ENCODE data around the gene RTCA.
"Not testable (repeated sequence)": the region's sequence is repeated elsewhere in the genome, so short reads cannot be mapped to it uniquely, and the experiment has no call there.

Gene RTCA

GRCh38 chr1:100296140-100296539 is 30.1 kb downstream of the RTCA start:
- Histone ChIP-seq H3K4me1 (ENCODE audit: control insufficient read depth in 2 of 2, insufficient read depth in 1 of 2, low read depth in 1 of 2, low read length in 2 of 2) (peaks cover 0 to 10% of the 10 kb centered on the region in 2 donors), H3K14ac (ENCODE audit: low read length) (no peak overlapping the region), H3K4me3 (ENCODE audit: low read length in 2 of 2) (no peak overlapping the region), H3K9ac (ENCODE audit: low read depth, low read length, poor library complexity) (no peak overlapping the region), H3K23ac (ENCODE audit: low read depth, low read length, poor library complexity) (no peak overlapping the region), H4K8ac (ENCODE audit: low read depth, low read length) (no peak overlapping the region), H4K91ac (ENCODE audit: low read depth, low read length, poor library complexity) (no peak overlapping the region), H3K4ac (ENCODE audit: low read length) (no peak overlapping the region), H2AK5ac (ENCODE audit: low read depth, low read length) (no peak overlapping the region), H3K79me1 (ENCODE audit: low read depth, low read length) (no peaks in the 10 kb centered on the region), H3K9me3 (replicated peaks in 1 of 2; ENCODE audit: control insufficient read depth in 2 of 2, insufficient read depth in 1 of 2, low read depth in 1 of 2, low read length in 2 of 2) (no peaks in the 10 kb centered on the region), H2BK12ac (ENCODE audit: low read length) (no peak overlapping the region), H3K4me2 (ENCODE audit: insufficient read depth, low read length, poor library complexity, severe bottlenecking) (no peak overlapping the region), H3K27ac (replicated peaks; ENCODE audit: low read length) (no peak overlapping the region), H2BK120ac (ENCODE audit: low read depth, low read length) (no peak overlapping the region), H2BK5ac (ENCODE audit: low read length) (no peak overlapping the region), H3K36me3 (replicated peaks in 1 of 2; ENCODE audit: control insufficient read depth in 2 of 2, insufficient read depth in 2 of 2, low read length in 2 of 2) (peaks cover 0 to 31% of the 10 kb centered on the region in 2 donors), H2BK15ac (ENCODE audit: low read length) (no peak overlapping the region), H3K27me3 (ENCODE audit: control insufficient read depth in 3 of 3, insufficient read depth in 3 of 3, low read depth in 1 of 3, low read length in 3 of 3) (no peaks in the 10 kb centered on the region), H3K18ac (ENCODE audit: low read length) (no peak overlapping the region), H2AFZ (ENCODE audit: low read length) (no peak overlapping the region)
- no peak for DNase-seq (ENCODE audit: low spot score)
- no CpG with 5 or more reads among the region's 8 CpGs for WGBS, 2 donors (ENCODE audit: extremely low coverage in 2 of 2, insufficient read length in 2 of 2, insufficient replicate concordance in 1 of 2)

DNA sequence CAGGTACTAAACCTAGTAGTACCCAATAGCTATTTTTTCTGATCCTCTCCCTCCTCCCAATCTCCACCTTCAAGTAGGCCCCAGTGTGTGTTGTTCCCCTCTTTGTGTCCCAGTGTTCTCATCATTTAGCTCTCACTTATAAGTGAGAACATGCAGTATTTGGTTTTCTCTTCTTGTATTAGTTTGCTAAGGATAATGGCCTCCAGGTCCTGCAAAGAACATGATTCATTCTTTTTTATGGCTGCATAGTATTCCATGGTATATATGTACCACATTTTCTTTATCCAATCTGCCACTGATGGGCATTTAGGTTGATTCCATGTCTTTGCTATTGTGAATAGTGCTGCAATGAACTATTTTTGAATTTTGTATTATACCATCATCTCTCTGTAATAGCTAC is 31.0 kb downstream of the RTCA start:
- H3K79me1 ChIP-seq (ENCODE audit: low read depth, low read length); H2BK5ac ChIP-seq (ENCODE audit: low read length); H4K8ac ChIP-seq (ENCODE audit: low read depth, low read length); H3K9me3 ChIP-seq (replicated peaks in 1 of 2; ENCODE audit: control insufficient read depth in 2 of 2, insufficient read depth in 1 of 2, low read depth in 1 of 2, low read length in 2 of 2); H3K4me2 ChIP-seq (ENCODE audit: insufficient read depth, low read length, poor library complexity, severe bottlenecking); H3K4me3 ChIP-seq (ENCODE audit: low read length in 2 of 2); DNase-seq (ENCODE audit: low spot score); H2BK15ac ChIP-seq (ENCODE audit: low read length); H2BK120ac ChIP-seq (ENCODE audit: low read depth, low read length); H3K23ac ChIP-seq (ENCODE audit: low read depth, low read length, poor library complexity); H4K91ac ChIP-seq (ENCODE audit: low read depth, low read length, poor library complexity); H3K14ac ChIP-seq (ENCODE audit: low read length); H3K9ac ChIP-seq (ENCODE audit: low read depth, low read length, poor library complexity); H2BK12ac ChIP-seq (ENCODE audit: low read length); H3K18ac ChIP-seq (ENCODE audit: low read length); H3K27ac ChIP-seq (replicated peaks; ENCODE audit: low read length); H2AK5ac ChIP-seq (ENCODE audit: low read depth, low read length); H2AFZ ChIP-seq (ENCODE audit: low read length); H3K4ac ChIP-seq (ENCODE audit: low read length); H3K27me3 ChIP-seq (ENCODE audit: control insufficient read depth in 3 of 3, insufficient read depth in 3 of 3, low read depth in 1 of 3, low read length in 3 of 3): not testable (repeated sequence)
- Histone ChIP-seq H3K4me1 (ENCODE audit: control insufficient read depth in 2 of 2, insufficient read depth in 1 of 2, low read depth in 1 of 2, low read length in 2 of 2) (peaks cover 0 to 10% of the 10 kb centered on the region in 2 donors), H3K36me3 (replicated peaks in 1 of 2; ENCODE audit: control insufficient read depth in 2 of 2, insufficient read depth in 2 of 2, low read length in 2 of 2) (peaks cover 0 to 22% of the 10 kb centered on the region in 2 donors)

- Histone ChIP-seq H2AK5ac (ENCODE audit: low read depth, low read length) (no peak overlapping the region), H3K36me3 (replicated peaks in 1 of 2; ENCODE audit: control insufficient read depth in 2 of 2, insufficient read depth in 2 of 2, low read length in 2 of 2) (peaks cover 0 to 7% of the 10 kb centered on the region in 2 donors), H4K91ac (ENCODE audit: low read depth, low read length, poor library complexity) (no peak overlapping the region), H3K4ac (ENCODE audit: low read length) (no peak overlapping the region), H3K4me2 (ENCODE audit: insufficient read depth, low read length, poor library complexity, severe bottlenecking) (no peak overlapping the region), H2BK120ac (ENCODE audit: low read depth, low read length) (no peak overlapping the region), H3K9me3 (replicated peaks in 1 of 2; ENCODE audit: control insufficient read depth in 2 of 2, insufficient read depth in 1 of 2, low read depth in 1 of 2, low read length in 2 of 2) (no peaks in the 10 kb centered on the region), H2BK15ac (ENCODE audit: low read length) (no peak overlapping the region), H3K14ac (ENCODE audit: low read length) (no peak overlapping the region), H3K79me1 (ENCODE audit: low read depth, low read length) (no peaks in the 10 kb centered on the region), H2AFZ (ENCODE audit: low read length) (no peak overlapping the region), H2BK12ac (ENCODE audit: low read length) (no peak overlapping the region), H3K4me1 (ENCODE audit: control insufficient read depth in 2 of 2, insufficient read depth in 1 of 2, low read depth in 1 of 2, low read length in 2 of 2) (peaks cover 0 to 10% of the 10 kb centered on the region in 2 donors), H2BK5ac (ENCODE audit: low read length) (no peak overlapping the region), H3K18ac (ENCODE audit: low read length) (no peak overlapping the region), H4K8ac (ENCODE audit: low read depth, low read length) (no peak overlapping the region), H3K4me3 (ENCODE audit: low read length in 2 of 2) (no peak overlapping the region), H3K9ac (ENCODE audit: low read depth, low read length, poor library complexity) (no peak overlapping the region), H3K23ac (ENCODE audit: low read depth, low read length, poor library complexity) (no peak overlapping the region), H3K27ac (replicated peaks; ENCODE audit: low read length) (no peak overlapping the region), H3K27me3 (ENCODE audit: control insufficient read depth in 3 of 3, insufficient read depth in 3 of 3, low read depth in 1 of 3, low read length in 3 of 3) (no peaks in the 10 kb centered on the region)
- DNase-seq (ENCODE audit: low spot score), result no peak
- no CpG with 5 or more reads among the region's 4 CpGs for WGBS, 2 donors (ENCODE audit: extremely low coverage in 2 of 2, insufficient read length in 2 of 2, insufficient replicate concordance in 1 of 2)
Measured at GRCh38 chr1:100298512-100298911, 32.5 kb downstream of the RTCA start.

- Histone ChIP-seq H2BK120ac (ENCODE audit: low read depth, low read length) (no peak overlapping the region), H3K18ac (ENCODE audit: low read length) (peak overlapping the region; percentile 1), H4K91ac (ENCODE audit: low read depth, low read length, poor library complexity) (no peak overlapping the region), H3K79me1 (ENCODE audit: low read depth, low read length) (no peaks in the 10 kb centered on the region), H3K4me3 (ENCODE audit: low read length in 2 of 2) (no peak overlapping the region), H3K27me3 (ENCODE audit: control insufficient read depth in 3 of 3, insufficient read depth in 3 of 3, low read depth in 1 of 3, low read length in 3 of 3) (no peaks in the 10 kb centered on the region), H3K36me3 (replicated peaks in 1 of 2; ENCODE audit: control insufficient read depth in 2 of 2, insufficient read depth in 2 of 2, low read length in 2 of 2) (no peaks in the 10 kb centered on the region), H3K23ac (ENCODE audit: low read depth, low read length, poor library complexity) (no peak overlapping the region), H4K8ac (ENCODE audit: low read depth, low read length) (no peak overlapping the region), H2BK12ac (ENCODE audit: low read length) (no peak overlapping the region), H3K4me1 (ENCODE audit: control insufficient read depth in 2 of 2, insufficient read depth in 1 of 2, low read depth in 1 of 2, low read length in 2 of 2) (peaks cover 0 to 10% of the 10 kb centered on the region in 2 donors), H2AK5ac (ENCODE audit: low read depth, low read length) (no peak overlapping the region), H3K9me3 (replicated peaks in 1 of 2; ENCODE audit: control insufficient read depth in 2 of 2, insufficient read depth in 1 of 2, low read depth in 1 of 2, low read length in 2 of 2) (no peaks in the 10 kb centered on the region), H3K4me2 (ENCODE audit: insufficient read depth, low read length, poor library complexity, severe bottlenecking) (no peak overlapping the region), H2BK15ac (ENCODE audit: low read length) (no peak overlapping the region), H2AFZ (ENCODE audit: low read length) (no peak overlapping the region), H3K14ac (ENCODE audit: low read length) (no peak overlapping the region), H2BK5ac (ENCODE audit: low read length) (no peak overlapping the region), H3K4ac (ENCODE audit: low read length) (no peak overlapping the region), H3K27ac (replicated peaks; ENCODE audit: low read length) (no peak overlapping the region), H3K9ac (ENCODE audit: low read depth, low read length, poor library complexity) (no peak overlapping the region)
- WGBS, 2 donors (ENCODE audit: extremely low coverage in 2 of 2, insufficient read length in 2 of 2, insufficient replicate concordance in 1 of 2), result no CpG with 5 or more reads among the region's 6 CpGs
- no peak for DNase-seq (ENCODE audit: low spot score)
Measured at GRCh38 chr1:100299521-100300222, 33.7 kb downstream of the RTCA start.
